NCI-H345 treated with DMSO at 0.1 percent for 48 hours (cell line): ENCODE data around the gene RLF.
"Not testable (repeated sequence)": the region's sequence is repeated elsewhere in the genome, so short reads cannot be mapped to it uniquely, and the experiment has no call there.

Experiments used
- DNase-seq: peaks from one replicate; lab custom pipeline; 2025; ENCODE audit not compliant: unreplicated experiment; lab: John Stamatoyannopoulos, UW

RLF gene

GRCh38 chr1:40162753-40163441, 1.7 kb downstream of the RLF start:
- DNase-seq = no peak

DNA sequence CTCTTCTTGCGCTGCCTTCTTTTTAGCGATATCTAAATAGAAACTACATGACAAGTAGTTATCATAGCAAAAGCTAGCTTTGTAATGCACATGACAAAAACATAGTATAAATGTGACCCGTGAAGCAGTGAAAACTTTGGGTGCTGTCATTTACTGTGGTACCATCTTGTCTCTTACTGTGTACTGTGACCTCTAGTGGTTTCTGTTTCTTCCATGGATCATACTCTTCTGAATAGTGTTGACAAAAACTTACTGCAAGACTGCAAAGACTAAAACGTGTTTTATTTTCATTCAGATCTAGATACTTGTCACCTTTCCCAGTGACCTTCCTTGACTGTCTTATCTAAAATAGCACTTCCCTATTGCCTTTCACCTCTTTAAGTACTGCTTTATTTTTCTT, 6.1 kb downstream of the RLF start:
- DNase-seq = no peak

DNA sequence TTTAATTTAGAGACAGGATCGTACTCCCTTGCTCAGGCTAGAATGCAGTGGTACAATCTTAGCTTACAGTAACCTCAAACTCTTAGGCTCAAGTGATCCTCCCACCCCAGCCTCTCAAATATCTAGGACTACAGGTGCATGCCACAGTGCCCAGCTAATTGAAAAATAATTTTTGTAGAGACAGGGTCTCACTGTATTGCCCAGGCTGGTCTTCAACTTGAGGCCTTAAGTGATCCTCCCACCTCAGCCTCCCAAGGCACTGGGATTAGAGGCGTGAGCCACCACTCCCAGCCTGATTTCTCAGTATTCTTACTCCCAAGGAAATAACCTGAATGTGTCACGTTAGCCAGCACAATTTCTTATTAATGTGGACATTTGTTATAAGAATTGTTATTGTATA, 9.8 kb downstream of the RLF start:
- DNase-seq = no peak

DNA sequence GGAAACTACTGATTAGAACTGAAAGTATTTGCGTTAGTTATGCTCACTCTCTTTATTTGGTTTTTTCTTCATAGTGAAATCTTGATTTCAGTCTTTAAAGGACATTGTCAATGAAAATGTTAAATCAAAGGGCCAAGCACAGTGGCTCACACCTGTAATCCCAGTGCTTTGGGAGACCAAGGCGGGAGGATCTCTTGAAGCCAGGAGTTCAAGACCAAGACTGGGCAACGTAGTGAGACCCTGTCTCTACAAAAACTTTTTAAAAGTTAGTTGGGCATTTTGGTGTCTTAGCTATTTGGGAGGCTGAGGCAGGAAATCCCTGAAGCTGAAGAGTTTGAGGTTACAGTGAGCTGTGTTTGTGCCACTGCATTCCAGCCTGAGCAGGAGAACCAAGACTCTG, 13.6 kb downstream of the RLF start:
- DNase-seq = no peak

- not testable (repeated sequence) for DNase-seq
Observed at GRCh38 chr1:40176989-40177388, 15.8 kb downstream of the RLF start.

GRCh38 chr1:40178200-40178599, 17.0 kb downstream of the RLF start:
- DNase-seq = no peak

- no peak for DNase-seq
Observed at GRCh38 chr1:40179496-40180089, 18.4 kb downstream of the RLF start.

DNA sequence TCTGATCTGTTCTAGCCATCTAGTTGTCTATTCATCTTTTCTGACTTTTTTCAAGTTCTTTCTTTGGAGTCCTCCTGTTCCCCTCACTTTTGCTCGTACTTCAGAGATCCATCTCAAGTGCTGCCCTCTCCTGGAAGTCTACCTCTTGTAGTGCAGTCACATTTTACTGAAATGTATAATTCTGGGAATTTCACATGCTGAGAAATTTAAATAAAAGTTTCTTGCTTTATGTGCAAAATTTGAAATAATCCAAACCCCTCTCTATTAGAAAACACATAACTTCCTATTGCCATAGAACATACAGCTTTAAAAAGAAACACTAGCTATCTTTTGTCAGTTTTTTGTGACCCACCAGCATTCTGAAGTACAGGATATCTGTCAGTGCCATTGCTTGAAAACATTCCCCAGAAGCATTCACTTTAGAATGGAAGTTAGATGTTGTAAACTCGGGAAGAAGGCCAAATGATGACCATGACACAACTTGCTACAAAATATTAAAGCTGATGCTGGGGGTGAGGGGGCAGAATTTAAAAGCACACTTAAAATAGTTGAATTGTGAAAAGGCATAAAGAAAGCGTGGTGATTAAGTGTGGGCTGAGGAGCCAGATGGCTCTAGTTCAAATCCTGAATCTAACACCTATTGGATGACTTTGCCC, 22.0 kb downstream of the RLF start:
- DNase-seq = no peak

DNA sequence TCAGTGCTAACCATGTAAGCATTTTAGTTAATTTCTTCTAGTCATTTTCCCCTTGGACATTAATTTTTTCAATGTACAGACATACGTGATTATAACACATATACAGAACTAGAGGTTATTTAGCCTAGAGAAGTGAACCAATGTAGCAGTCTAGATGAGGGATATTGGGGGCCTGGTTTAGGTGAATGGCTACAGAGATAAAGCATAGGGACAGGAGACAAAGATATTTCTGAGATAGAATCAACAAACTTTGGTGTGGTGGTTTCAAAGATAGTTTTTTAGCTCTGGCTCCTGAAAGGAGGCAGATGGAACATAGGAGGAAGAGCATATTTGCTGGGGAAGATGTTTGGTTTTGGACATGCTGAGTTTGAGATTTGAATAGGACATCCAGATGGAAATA, 23.0 kb downstream of the RLF start:
- DNase-seq = no peak

DNA sequence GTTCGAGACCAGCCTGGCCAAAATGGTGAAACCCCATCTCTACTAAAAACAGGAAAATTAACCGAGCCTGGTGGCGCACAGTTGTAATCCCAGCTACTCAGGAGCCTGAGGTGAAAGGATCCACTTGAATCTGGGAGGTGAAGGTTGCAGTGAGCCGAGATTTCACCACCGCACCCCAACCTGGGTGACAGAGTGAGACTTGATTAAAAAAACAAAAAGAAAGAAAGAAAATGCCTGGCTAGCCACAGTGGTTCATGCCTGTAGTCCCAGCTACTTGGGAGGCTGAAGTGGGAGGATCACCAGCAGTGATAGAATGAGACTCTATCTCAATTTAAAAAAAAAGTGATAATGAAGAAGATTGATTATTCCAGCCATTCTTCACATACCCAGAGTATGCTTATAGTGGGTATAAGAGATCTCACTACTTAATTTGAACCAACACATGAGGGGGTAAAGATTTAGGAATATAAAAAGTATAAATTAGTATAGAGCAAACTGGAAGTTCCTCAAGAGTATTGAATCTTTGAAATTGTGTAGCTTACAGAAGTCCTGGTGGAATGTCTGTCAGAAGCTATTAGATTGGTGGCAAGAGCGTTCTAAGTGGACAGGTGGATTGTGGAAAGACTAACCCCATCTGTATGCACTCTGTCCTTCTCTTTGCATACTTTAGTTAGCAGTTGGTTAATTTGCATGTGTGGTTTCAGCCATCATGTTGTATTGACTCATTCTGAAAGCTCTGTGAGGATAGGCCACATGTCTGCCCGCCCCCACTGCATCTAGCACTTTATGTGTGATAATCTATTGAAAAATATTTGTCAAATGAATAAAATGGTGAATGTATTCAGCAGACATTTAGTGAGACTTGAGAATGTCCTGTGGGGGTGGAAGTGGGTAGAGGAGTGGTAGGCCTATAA, 25.0 kb downstream of the RLF start:
- no peak for DNase-seq

- DNase-seq = no peak
Observed at GRCh38 chr1:40187399-40187798, 26.2 kb downstream of the RLF start.

DNA sequence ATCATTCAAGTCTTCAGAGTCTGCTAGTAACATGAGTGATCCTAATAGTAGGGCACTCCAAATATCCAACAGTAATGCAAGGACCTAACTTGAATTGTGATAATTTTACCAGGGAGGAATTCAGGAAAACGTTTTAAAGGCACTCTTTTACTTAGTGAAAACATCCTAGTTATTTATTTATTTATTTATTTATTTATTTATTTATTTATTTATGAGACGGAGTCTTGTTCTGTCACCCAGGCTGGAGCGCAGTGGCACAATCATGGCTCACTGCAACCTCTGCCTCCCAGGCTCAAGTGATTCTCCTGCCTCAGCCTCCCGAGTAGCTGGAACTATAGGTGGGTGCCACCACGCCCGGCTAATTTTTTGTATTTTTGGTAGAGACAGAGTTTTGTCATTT, 33.5 kb downstream of the RLF start:
- DNase-seq = not testable (repeated sequence)

GRCh38 chr1:40197656-40198055, 36.5 kb downstream of the RLF start:
- DNase-seq = no peak

DNA sequence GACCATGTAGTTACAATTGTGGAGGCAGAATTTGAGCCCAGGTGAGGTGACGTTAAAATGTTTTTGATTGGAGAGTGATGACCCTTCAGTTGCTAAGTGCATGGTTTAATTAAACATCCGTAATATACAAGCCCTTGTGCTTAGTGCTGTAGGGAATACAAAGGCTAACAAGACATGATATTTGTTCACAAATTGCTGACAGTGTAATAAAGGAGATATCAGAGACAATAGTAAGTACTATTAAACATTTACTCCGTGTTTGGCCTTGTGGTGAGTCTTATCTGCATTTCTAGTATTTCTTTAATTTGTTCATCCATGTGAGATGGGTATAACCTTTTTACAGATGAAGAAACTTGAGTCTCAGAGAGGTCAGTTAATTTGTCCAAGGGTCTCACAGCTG, 37.9 kb downstream of the RLF start:
- no peak for DNase-seq

DNA sequence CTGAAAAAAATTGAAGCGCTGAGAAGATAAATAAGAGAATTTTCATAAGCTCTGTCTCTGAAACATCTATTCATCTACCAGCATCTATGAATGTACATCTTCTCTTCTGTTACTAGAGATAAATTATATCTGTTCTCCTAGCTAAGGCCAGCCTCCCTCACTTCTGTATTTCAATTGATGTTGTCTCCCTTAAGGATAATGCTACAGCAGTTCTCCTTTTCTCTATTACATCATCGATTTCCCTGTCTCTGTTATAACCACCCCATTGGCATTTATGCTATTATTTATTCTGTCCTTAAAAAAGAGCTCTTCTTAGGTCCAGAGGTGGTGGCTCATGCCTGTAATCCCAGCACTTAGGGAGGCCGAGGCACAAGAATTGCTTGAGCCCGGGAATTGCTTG, 43.7 kb downstream of the RLF start:
- no peak for DNase-seq

- DNase-seq = no peak
Observed at GRCh38 chr1:40210511-40211204, 49.5 kb downstream of the RLF start.

- no peak for DNase-seq
Observed at GRCh38 chr1:40218333-40218732, 57.1 kb downstream of the RLF start.

GRCh38 chr1:40221471-40221905, 60.3 kb downstream of the RLF start:
- not testable (repeated sequence) for DNase-seq

DNA sequence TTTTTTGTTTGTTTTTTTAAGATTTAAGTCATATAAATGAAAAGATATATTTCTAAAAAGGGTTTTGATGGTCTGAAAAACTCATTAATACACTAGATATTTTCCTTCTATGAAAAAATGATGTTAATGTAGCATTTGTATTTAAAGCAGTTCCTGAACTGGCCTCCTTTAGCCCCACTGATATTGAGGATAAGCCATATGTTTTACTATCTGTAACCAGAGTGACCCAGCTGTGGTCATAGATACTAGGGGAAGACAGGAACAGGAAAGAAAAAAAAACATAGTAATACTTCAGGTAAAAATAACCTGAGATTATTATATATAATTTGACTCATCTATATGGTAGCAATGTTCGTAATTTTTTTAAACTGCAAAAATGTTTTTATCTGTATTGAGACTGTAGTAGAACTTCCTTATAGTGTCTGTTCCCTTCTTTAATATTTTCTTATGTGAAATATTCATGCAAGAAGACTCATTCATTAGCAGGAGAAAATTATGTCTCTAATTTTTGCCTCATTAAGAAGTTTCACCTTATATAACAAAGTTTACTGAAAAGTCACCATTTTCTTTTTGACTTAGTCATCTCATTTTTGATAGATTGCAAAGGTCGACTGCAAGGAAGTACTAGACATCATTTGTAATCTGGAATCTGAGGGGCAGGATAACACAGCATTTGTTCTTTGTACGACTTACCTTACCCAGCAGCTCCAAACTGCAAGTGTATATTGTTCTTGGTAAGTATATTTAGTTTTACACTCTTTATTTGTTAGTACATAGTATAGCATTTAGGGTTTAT, 61.0 kb downstream of the RLF start:
- no peak for DNase-seq

GRCh38 chr1:40224040-40224439, 62.9 kb downstream of the RLF start:
- no peak for DNase-seq
